Upper lobe of left lung (tissue), 4 donors: ENCODE data around the gene ERC1.

Experiments
- CTCF ChIP-seq, 6 experiments: fragments of 450-650 bp in 4 of 6; fragments of 200-600 bp in 2 of 6; sonication (generic) in 2 of 6; IDR thresholded peaks; one replicate each; pipeline ENCODE4 v1.5.1; 2016 to 2019; ENCODE audit warnings: antibody characterized with exemption in 6 of 6
- POLR2A ChIP-seq, 4 donors: fragments of 450-650 bp; IDR thresholded peaks; one replicate each; pipeline ENCODE4 v1.5.1; 2016 to 2017; ENCODE audit warnings: antibody characterized with exemption in 4 of 4, mild to moderate bottlenecking in 2 of 4
- POLR2AphosphoS5 ChIP-seq, 2 donors: sonication (generic); formaldehyde crosslinking; IDR thresholded peaks; one replicate each; pipeline ENCODE4 v1.5.1; 2017; ENCODE audit warnings: antibody characterized with exemption in 2 of 2

- no peak for TF ChIP-seq POLR2A (IDR thresholded peaks at IDR 0.05)
- no peak for TF ChIP-seq POLR2AphosphoS5 (IDR thresholded peaks at IDR 0.05)
- TF ChIP-seq CTCF (IDR thresholded peaks at IDR 0.05) = no peak
Measured at GRCh38 chr12:1528791-1529190, 537.8 kb downstream of the ERC1 start.
